HCT116 (cell line): ENCODE measurements around the gene ADAMTS20. TPM values are rescaled to one million over a fixed set of nuclear protein-coding genes. Genes with fewer than 3 reads are reported as not detected.

Source experiments
- ATAC-seq: fragments of 200-7000 bp; cut with Tn5 transposase; 2 replicates; pipeline ENCODE4 v1.9.1; 2020; ENCODE audit warnings: mild to moderate bottlenecking, moderate library complexity
- BruUV-seq: library from RNA; stranded (reverse); fragments of 400-500 nt; replicated peaks from 2 replicates; lab custom pipeline; 2021; lab: Mats Ljungman, UMichigan
- CTCF ChIA-PET: fragments of 300-600 bp; sonication (Branson Sonifier 250); formaldehyde crosslinking; loops from one replicate; lab custom pipeline; 2021; ENCODE audit warnings: antibody characterized with exemption; lab: Charles Lee
- POLR2A ChIA-PET: fragments of 300-600, 350-600 bp; sonication (Branson Sonifier 250); formaldehyde crosslinking; loops from one replicate; lab custom pipeline; 2021; ENCODE audit warnings: antibody characterized with exemption; lab: Charles Lee
- RAD21 ChIA-PET, 2 experiments: fragments of 300-600 bp; sonication (Branson Sonifier 250); formaldehyde crosslinking; loops; one replicate each; lab custom pipeline; 2023; ENCODE audit warnings: low total read pairs in 2 of 2; ENCODE audit not compliant: uncharacterized antibody in 2 of 2, unreplicated experiment in 2 of 2, low non-redundant PET in 1 of 2; lab: Charles Lee
- DNase-seq: peaks from one replicate; pipeline ENCODE4 v3.0.0-alpha.2; 2010; ENCODE audit warnings: low read depth, low spot score
- H2AFZ ChIP-seq: fragments of 200-600 bp; shearing (Covaris generic), sonication (generic); 2 replicates; pipeline ENCODE4 v1.6.1; 2017; ENCODE audit warnings: low read depth, mixed run types, mixed read lengths, antibody characterized with exemption, low read length; ENCODE audit not compliant: poor library complexity, severe bottlenecking
- H3K27ac ChIP-seq: 2 replicates; pipeline ENCODE4 v1.5.1; 2012; ENCODE audit warnings: low read depth, low read length
- H3K27me3 ChIP-seq: fragments of 200-600 bp; sonication (generic); 2 replicates; pipeline ENCODE4 v1.6.1; 2016; ENCODE audit warnings: mixed run types, low read length, mixed read lengths; ENCODE audit not compliant: insufficient read depth
- H3K36me3 ChIP-seq, 2 experiments: fragments of 200-500 bp in 1 of 2; fragments of 200-600 bp in 1 of 2; sonication (Bioruptor generic) in 1 of 2; sonication (generic) in 1 of 2; 2 replicates each; pipeline versions ENCODE4 v1.5.1 to v1.6.1; 2014 to 2016; ENCODE audit warnings: low read length in 2 of 2, inconsistent platforms in 1 of 2, mixed read lengths in 1 of 2, mixed run types in 1 of 2; ENCODE audit not compliant: insufficient read depth in 2 of 2, control insufficient read depth in 1 of 2
- H3K4me1 ChIP-seq, 2 experiments: fragments of 200-600 bp in 1 of 2; sonication (generic) in 1 of 2; 2 replicates each; pipeline versions ENCODE4 v1.5.1 to v1.6.1; 2012 to 2017; ENCODE audit warnings: low read length in 2 of 2, inconsistent platforms in 1 of 2, mild to moderate bottlenecking in 1 of 2, mixed read lengths in 1 of 2, mixed run types in 1 of 2, moderate library complexity in 1 of 2; ENCODE audit not compliant: insufficient read depth in 2 of 2, control insufficient read depth in 1 of 2
- H3K4me2 ChIP-seq: fragments of 200-600 bp; sonication (generic); 2 replicates; pipeline ENCODE4 v1.6.1; 2017; ENCODE audit warnings: mixed run types, low read length, mixed read lengths
- H3K4me3 ChIP-seq, 2 experiments: fragments of 200-600 bp in 1 of 2; sonication (generic) in 1 of 2; replicated peaks in 1 of 2; 2 replicates each; pipeline ENCODE4 v1.5.1; 2011 to 2016; ENCODE audit warnings: low read length in 2 of 2, control low read depth in 1 of 2, low read depth in 1 of 2, mild to moderate bottlenecking in 1 of 2, mixed read lengths in 1 of 2, mixed run types in 1 of 2
- H3K79me2 ChIP-seq: fragments of 200-600 bp; sonication (generic); 2 replicates; pipeline ENCODE4 v1.6.1; 2017; ENCODE audit warnings: mild to moderate bottlenecking, mixed run types, low read length, moderate library complexity, mixed read lengths; ENCODE audit not compliant: insufficient read depth
- H3K9ac ChIP-seq: fragments of 200-600 bp; sonication (generic); 2 replicates; pipeline ENCODE4 v1.6.1; 2016; ENCODE audit warnings: low read length, mixed read lengths
- H3K9me2 ChIP-seq: fragments of 200-600 bp; sonication (generic), shearing (Covaris generic); 2 replicates; pipeline ENCODE4 v1.6.1; 2017; ENCODE audit warnings: mixed run types, mild to moderate bottlenecking, moderate library complexity; ENCODE audit not compliant: insufficient read depth
- H3K9me3 ChIP-seq, 2 experiments: fragments of 200-500 bp in 1 of 2; fragments of 200-600 bp in 1 of 2; sonication (Bioruptor generic) in 1 of 2; sonication (generic) in 1 of 2; 2 replicates each; pipeline ENCODE4 v1.6.1; 2014 to 2017; ENCODE audit warnings: low read length in 2 of 2, mixed read lengths in 2 of 2, inconsistent platforms in 1 of 2, low read depth in 1 of 2, mild to moderate bottlenecking in 1 of 2, mixed run types in 1 of 2, moderate library complexity in 1 of 2; ENCODE audit not compliant: control insufficient read depth in 1 of 2, insufficient read depth in 1 of 2
- H4K20me1 ChIP-seq: fragments of 200-600 bp; sonication (generic), shearing (Covaris generic); 2 replicates; pipeline ENCODE4 v1.6.1; 2017; ENCODE audit warnings: mixed run types, mild to moderate bottlenecking, moderate library complexity; ENCODE audit not compliant: insufficient read depth
- CBX3 ChIP-seq: IDR thresholded peaks from 2 replicates; pipeline ENCODE4 v1.6.1; 2012; ENCODE audit warnings: low read depth
- EGR1 ChIP-seq: IDR thresholded peaks from 2 replicates; pipeline ENCODE4 v1.6.1; 2012; ENCODE audit warnings: low read depth
- ELF1 ChIP-seq: IDR thresholded peaks from 2 replicates; pipeline ENCODE4 v1.6.1; 2012; ENCODE audit warnings: low read depth, borderline replicate concordance
- EZH2 ChIP-seq: fragments of 200-600 bp; sonication (generic); IDR thresholded peaks from 2 replicates; pipeline ENCODE4 v1.6.1; 2017; ENCODE audit warnings: antibody characterized with exemption, mixed run types
- FOSL1 ChIP-seq: IDR thresholded peaks from 2 replicates; pipeline ENCODE4 v1.6.1; 2012; ENCODE audit warnings: low read depth
- JUND ChIP-seq: IDR thresholded peaks from 2 replicates; pipeline ENCODE4 v1.6.1; 2012
- RAD21 ChIP-seq: IDR thresholded peaks from 2 replicates; pipeline ENCODE4 v1.6.1; 2012; ENCODE audit warnings: low read depth, mild to moderate bottlenecking
- SIN3A ChIP-seq: IDR thresholded peaks from 2 replicates; pipeline ENCODE4 v1.6.1; 2012; ENCODE audit warnings: low read depth
- SP1 ChIP-seq: IDR thresholded peaks from 2 replicates; pipeline ENCODE4 v1.6.1; 2012; ENCODE audit warnings: low read depth
- YY1 ChIP-seq: IDR thresholded peaks from 2 replicates; pipeline ENCODE4 v1.6.1; 2011; ENCODE audit warnings: low read length, low read depth, moderate library complexity, mild to moderate bottlenecking; ENCODE audit not compliant: insufficient replicate concordance; ENCODE audit errors: extremely low read depth
- ZBTB33 ChIP-seq: IDR thresholded peaks from 2 replicates; pipeline ENCODE4 v1.6.1; 2011; ENCODE audit warnings: mild to moderate bottlenecking, low read length, moderate library complexity; ENCODE audit not compliant: insufficient replicate concordance; ENCODE audit errors: extremely low read depth
- ZFX ChIP-seq: fragments of 450-650 bp; IDR thresholded peaks from 2 replicates; pipeline ENCODE4 v1.6.1; 2017
- ZNF274 ChIP-seq: fragments of 200-500 bp; sonication (Bioruptor generic); IDR thresholded peaks from 2 replicates; pipeline ENCODE4 v1.6.1; 2014; ENCODE audit warnings: mild to moderate bottlenecking, low read depth, low read length, inconsistent platforms
- intact Hi-C: fragments of 100-400 bp; cut with micrococcal nuclease; formaldehyde crosslinking; loops from 2 replicates; pipeline ENCODE4 v1.10.0; 2022
- total RNA-seq: library from RNA; stranded (reverse); gene quantifications from one replicate; pipeline ENCODE4 v1.2.1, GENCODE V29; 2021; ENCODE audit not compliant: unreplicated experiment
- TF ChIP-seq, protein P1 (sequence below), 3 experiments: fragments of 200-600 bp in 1 of 3; sonication (generic) in 1 of 3; IDR thresholded peaks in 2 of 3; conservative IDR thresholded peaks in 1 of 3; 2 replicates each; pipeline ENCODE4 v1.5.1; 2012 to 2017; ENCODE audit warnings: low read depth in 2 of 3, low read length in 2 of 3, antibody characterized with exemption in 1 of 3, borderline replicate concordance in 1 of 3, control low read depth in 1 of 3, mild to moderate bottlenecking in 1 of 3, mixed read lengths in 1 of 3, mixed run types in 1 of 3, moderate library complexity in 1 of 3; ENCODE audit not compliant: insufficient read depth in 1 of 3
- TF ChIP-seq, protein P2 (sequence below): IDR thresholded peaks from 2 replicates; pipeline ENCODE4 v1.6.1; 2012
- TF ChIP-seq, protein P3 (sequence below): IDR thresholded peaks from 2 replicates; pipeline ENCODE4 v1.6.1; 2012

ADAMTS20 gene
- total RNA-seq, 1 experiment from 2014 or later = not detected

GRCh38 chr12:43550831-43551271 is 1.2 kb downstream of the ADAMTS20 start:
- DNase-seq (no peak), ATAC-seq (no peak)
- BruUV-seq = no TSS peak
- Histone ChIP-seq H3K27ac (no peak overlapping the region), H3K4me1 (no peaks in the 10 kb centered on the region), H3K9me2 (no peaks in the 10 kb centered on the region), H4K20me1 (no peaks in the 10 kb centered on the region), H3K9me3 (peaks cover 0 to 6% of the 10 kb centered on the region in 2 experiments; a peak in 1 of 4 replicates), H3K9ac (no peak overlapping the region), H3K4me3 (no peak overlapping the region), H2AFZ (no peak overlapping the region), H3K4me2 (no peak overlapping the region), H3K79me2 (no peaks in the 10 kb centered on the region), H3K36me3 (no peaks in the 10 kb centered on the region), H3K27me3 (no peaks in the 10 kb centered on the region)
- TF ChIP-seq JUND (no peak), FOSL1 (no peak), ELF1 (no peak), CBX3 (no peak), ZBTB33 (no peak), ZNF274 (no peak), ZFX (no peak), YY1 (no peak), EZH2 (no peak), SP1 (no peak), SIN3A (no peak), EGR1 (no peak), RAD21 (no peak)
- TF ChIP-seq, protein P1, sequence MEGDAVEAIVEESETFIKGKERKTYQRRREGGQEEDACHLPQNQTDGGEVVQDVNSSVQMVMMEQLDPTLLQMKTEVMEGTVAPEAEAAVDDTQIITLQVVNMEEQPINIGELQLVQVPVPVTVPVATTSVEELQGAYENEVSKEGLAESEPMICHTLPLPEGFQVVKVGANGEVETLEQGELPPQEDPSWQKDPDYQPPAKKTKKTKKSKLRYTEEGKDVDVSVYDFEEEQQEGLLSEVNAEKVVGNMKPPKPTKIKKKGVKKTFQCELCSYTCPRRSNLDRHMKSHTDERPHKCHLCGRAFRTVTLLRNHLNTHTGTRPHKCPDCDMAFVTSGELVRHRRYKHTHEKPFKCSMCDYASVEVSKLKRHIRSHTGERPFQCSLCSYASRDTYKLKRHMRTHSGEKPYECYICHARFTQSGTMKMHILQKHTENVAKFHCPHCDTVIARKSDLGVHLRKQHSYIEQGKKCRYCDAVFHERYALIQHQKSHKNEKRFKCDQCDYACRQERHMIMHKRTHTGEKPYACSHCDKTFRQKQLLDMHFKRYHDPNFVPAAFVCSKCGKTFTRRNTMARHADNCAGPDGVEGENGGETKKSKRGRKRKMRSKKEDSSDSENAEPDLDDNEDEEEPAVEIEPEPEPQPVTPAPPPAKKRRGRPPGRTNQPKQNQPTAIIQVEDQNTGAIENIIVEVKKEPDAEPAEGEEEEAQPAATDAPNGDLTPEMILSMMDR (IDR thresholded peaks at IDR 0.05 in 2 of 3, conservative IDR thresholded peaks at IDR 0.05 in 1 of 3; ENCODE audit: borderline replicate concordance in 1 of 3, insufficient read depth in 1 of 3, low read depth in 2 of 3, low read length in 2 of 3) = no peak
- TF ChIP-seq, protein P2, sequence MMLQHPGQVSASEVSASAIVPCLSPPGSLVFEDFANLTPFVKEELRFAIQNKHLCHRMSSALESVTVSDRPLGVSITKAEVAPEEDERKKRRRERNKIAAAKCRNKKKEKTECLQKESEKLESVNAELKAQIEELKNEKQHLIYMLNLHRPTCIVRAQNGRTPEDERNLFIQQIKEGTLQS = no peak
- TF ChIP-seq, protein P3, sequence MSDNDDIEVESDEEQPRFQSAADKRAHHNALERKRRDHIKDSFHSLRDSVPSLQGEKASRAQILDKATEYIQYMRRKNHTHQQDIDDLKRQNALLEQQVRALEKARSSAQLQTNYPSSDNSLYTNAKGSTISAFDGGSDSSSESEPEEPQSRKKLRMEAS = no peak
- ChIA-PET CTCF (no interaction called here), RAD21 (no interaction called here), POLR2A (no interaction called here)
- intact Hi-C loops = no loop called here
